KG1 (cell line): Measurements from ENCODE around the gene MFSD2B.
A peak's percentile ranks its signal among the peaks of the same experiment; 100 is the strongest.
"Not testable (repeated sequence)": the region's sequence is repeated elsewhere in the genome, so short reads cannot be mapped to it uniquely, and the experiment has no call there.

Source experiments
- DNase-seq: peaks from one replicate; lab custom pipeline; 2025; lab: John Stamatoyannopoulos, UW

MFSD2B gene

DNA sequence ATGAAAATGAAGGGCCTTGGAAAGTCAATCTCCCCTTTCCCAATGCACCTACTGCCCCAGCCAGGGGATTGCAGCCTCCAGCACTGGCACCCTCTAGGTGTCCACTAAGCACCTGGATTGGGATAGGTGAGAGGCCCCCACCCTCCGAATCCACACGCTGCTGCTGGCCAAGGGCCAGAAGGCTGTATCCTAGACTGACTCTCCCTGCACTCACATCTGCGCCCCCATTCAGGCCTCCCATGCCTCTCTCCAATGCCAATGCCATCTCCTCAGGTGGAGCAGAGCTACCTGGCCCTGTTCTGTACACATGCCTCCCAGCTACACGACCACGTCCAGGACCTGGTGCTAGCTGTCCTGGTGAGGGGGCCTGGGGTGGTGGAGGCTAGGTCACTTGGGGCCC lies 9.8 kb downstream of the MFSD2B start:
- no peak for DNase-seq

DNA sequence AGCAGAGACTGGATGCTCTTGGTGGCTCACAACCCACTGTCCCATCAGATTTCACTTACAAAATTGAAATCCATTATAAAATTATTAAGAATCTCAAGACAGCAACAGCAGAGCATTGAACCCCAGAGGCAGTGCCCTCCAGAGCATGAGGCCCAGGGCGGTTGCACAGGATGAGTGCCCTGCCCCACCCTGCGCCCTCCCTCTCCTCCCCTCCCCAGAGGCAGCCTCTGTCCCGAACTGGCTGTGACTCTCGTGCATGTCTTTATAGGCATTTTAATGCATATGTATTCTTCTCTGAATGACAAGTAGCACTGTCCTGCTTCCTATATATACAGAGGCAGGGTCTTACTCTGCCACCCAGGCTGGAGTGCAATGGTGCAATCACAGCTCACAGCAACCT lies 10.4 kb downstream of the MFSD2B start:
- no peak for DNase-seq

DNA sequence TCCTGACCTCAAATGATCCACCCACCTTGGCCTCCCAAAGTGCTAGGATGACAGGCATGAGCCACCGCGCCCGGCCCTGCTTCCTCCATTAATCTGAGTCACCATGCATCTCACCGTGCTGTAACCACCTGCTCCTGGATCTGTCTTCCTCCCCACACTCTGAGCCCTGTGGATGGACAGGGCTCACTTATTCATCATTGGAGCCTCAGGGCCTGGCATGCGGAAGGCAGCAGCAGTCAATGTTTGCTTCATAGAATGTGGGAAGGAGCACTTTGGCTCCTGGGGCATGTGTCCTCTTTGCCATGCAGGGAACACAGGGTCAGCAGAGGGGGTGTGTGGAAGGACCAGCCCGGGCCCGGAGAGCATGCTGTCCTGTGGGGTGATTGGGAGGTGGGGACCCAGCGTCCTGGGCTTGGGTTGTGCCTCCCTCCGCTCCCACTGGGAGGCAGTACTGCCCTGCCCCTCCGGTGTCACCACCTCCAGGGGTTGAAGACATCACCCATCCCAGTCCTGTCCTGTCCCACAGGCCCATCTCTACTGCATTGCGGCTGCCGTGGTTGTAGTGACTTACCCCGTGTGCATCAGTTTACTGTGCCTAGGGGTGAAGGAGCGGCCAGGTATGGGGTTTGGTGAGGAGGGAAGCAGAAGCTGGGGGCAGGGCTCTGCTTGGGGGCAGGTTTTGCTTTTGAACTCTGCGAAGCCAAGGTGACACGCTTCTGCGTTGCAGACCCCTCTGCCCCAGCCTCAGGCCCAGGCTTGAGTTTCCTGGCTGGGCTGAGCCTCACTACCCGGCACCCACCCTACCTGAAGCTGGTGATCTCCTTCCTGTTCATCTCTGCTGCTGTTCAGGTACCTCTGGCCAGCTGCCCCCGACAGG lies 11.5 kb downstream of the MFSD2B start:
- DNase-seq: no peak

DNA sequence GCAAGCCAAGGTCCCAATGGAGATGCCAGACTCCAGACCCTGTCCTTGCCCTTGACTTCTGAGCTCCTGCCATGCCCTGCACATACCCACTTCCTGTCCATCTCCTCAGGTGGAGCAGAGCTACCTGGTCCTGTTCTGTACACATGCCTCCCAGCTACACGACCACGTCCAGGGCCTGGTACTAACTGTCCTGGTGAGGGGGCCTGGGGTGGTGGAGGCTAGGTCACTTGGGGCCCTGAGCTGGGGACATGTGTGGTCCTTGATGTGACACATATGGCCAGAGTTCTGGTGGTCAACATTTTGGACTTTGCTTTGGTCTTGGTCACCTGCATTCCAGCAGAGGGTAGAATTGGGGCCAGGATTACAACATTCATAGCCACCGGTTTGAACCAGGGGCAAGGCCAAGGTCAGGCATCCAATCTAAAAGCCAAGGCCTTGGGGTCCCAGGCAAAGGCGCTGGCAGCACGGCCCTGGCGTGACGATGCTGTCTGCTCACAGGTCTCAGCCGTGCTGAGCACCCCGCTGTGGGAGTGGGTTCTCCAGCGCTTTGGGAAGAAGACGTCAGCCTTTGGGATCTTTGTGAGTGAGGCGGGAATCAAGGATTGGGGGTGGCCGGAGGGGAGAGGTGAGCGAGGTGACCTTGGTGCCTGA lies 12.6 kb downstream of the MFSD2B start:
- no peak for DNase-seq

DNA sequence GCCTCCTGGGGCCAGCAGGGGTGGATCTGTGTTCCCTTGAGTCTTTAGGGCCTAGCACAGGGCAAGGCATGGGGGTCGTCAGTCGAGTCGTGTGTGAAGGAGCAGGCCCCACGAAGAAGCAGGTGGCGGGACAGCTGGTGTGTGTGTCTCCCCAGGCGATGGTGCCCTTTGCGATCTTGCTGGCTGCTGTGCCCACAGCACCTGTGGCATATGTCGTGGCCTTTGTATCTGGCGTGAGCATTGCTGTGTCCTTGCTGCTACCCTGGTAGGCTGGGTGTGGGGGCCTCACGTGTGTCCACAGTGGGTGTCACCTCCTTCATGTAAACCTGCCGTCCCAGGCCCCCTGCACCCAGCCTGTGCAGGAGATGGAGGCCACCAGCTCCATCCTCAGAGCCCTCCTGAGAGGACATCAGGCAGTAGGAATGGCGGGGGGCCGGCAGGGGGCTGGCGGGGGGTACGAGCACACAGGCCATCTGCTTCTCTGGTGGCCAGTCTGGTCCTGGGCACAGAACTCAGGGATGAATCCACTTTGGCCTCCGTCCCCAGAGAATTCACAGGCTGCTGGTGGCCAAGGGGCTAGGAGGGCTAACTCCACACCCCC lies 13.2 kb downstream of the MFSD2B start:
- DNase-seq: no peak

DNA sequence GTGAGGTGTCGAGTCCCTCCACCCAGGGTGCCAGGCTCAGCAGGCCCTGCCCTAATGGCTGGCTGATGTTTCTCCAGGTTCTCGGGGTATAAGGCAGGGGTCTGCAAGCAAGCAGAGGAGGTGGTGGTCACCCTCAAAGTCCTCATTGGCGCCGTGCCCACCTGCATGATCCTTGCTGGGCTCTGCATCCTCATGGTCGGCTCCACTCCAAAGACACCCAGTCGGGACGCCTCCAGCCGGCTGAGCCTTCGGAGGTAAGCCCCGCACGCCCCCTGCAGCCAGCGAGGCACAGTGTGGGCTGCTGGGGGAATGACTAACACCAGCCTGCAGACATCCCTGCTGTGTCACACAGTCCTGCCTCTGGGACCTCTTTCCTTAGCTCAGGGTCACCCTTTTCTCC lies 14.1 kb downstream of the MFSD2B start:
- no peak for DNase-seq

DNA sequence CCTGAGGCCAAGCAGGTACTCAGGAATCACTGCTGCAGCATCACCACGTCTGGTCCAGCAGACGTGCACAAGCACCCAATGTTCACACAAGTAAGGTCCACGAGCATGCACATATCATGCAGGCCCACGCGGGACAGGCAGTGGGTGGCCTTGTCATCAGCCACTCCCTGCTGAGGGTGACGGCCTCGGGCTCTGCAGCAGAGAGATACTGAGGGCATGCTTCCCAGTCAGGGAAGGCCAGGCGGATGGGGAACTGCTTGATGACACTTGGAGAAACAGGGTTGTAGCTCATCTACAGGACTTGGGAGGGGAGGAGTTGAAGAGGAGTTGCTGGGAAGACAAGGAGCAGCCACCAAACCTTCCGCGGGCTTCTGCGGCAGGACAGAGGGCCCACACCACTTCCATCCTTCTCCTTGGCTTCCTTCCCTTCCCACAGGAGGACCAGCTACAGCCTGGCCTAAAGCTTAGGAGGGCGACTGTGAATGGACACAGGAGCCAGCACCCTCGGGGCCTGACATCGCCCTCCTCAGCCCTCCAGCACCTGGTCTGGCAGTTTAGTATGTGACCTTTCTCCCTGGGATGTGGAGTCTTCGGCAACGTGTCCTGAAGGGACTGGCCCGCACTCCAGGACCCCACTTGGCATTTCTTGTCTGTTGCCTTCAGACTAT lies 15.2 kb downstream of the MFSD2B start:
- DNase-seq: no peak

DNA sequence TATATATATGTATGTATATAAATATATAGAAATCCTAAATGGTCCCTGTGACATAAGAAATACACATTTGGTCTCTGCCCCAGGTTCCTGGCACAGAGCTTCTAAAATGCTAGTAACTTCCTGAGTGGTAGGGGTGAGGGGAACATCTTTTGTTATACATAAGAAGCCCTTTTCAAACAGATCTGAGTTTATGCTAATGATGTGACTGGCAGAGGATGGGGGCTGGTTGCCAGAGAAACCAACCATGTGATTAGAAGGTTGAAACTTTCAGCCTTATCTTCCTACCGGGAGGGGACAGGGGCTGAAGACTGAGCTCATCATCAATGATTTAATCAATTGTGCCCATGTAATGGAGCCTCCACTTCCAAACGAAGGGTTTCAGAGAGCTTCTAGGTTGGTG lies 16.3 kb downstream of the MFSD2B start:
- DNase-seq: no peak

DNA sequence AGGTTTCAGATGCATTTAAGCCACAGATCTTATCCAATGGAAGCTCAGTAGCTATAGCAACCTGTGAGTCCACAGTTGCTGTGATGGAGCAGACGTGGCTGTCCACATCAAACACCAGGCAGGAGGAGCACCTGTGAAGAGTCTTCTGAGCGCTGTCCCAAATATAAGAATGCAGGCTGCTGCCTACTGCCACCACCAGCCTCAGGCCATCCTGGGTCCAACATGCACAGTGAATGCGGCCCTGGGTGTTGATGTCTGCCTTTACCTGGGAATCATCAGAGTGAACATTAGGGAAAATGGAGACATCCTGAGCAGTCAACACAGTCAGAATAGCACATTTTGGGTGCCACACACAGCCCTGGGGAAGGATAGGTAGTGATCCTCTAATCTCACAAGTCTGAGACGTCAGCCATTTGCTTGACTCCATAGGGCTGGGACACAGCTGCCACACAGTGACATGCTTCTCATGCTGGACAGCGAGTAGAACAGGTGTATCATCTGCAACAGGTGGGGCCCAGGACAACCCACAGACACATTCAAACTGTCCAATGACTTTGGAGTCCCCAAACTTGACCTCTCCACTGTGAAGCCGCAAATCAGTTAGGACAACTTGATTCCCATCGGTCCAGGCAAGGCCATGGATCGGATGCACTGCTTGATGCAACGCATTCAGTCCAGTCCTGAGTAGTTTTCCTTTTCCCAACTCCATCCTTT lies 29.1 kb downstream of the MFSD2B start:
- DNase-seq: no peak

DNA sequence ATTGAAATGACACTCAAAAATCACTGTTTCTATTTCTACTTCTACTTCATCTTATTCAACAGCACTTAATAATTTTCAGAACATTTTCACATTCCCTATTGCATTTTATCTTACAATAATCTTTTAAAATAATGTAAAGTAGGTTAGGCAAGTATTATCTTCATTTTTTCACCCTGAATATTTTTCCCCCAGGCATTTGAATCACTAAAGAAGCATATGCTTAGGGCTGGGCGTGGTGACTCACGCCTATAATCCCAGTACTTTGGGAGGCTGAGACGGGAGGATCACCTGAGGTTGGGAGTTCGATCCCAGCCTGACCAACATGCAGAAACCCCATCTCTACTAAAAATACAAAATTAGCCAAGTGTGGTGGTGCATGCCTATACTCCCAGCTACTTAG lies 30.6 kb downstream of the MFSD2B start:
- no peak for DNase-seq

DNA sequence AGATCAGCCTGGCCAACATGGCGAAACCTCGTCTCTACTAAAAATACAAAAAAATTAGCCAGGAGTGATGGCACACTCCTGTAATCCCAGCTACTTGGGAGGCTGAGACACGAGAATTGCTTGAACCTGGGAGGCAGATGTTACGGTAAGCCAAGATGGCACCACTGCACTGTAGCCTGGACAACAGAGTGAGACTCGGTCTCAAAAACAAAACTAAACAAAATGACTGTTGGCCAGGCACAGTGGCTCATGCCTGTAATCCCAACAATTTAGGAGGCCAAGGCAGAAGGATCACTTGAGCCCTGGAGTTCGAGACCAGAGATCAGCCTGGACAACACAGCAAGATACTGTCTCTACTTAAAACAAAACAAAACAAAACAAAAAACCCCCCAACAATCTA lies 33.2 kb downstream of the MFSD2B start:
- not testable (repeated sequence) for DNase-seq

DNA sequence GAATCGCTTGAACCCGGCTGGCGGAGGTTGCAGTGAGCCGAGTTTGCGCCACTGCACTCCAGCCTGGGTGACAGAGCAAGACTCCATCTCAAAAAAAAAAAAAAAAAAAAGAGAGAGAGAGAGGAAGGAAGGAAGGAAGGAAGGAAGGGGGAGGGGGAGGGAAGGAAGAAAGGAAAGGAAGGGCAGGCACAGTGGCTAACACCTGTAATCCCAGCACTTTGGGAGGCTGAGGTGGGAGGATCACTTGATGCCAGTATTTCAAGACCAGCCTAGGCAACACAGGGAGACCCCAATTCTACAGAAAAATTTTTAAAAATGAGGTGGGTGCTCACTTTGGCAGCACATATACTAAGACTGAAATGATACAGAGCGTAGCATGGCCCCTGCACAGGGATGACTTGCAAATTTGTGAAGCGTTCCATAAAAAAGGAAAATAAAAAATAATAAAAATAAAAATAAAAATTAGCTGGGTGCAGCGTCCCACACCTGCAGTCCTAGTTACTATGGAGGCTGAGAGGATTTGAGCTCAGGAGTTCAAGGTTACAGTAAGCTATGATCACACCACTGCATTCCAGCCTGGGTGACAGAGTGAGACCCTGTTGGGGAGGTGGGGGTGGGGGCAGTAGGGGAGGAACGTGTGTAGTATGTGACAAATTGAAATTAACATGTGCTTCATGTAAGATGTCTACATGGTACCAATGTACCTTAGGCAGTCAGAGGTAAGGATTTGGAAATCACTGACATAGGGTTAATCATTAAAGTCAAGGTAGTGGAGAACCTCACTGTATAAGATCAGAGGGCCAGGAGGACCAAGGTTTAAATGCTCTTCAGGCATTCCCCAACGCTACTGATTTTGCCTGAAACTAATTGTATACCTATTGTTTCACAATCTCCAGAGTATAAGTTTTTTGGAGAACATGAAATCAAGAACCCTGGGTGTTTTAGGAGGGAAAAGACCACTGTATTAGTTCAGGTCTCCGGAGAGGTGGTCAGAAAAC lies 35.9 kb downstream of the MFSD2B start:
- no peak for DNase-seq

DNA sequence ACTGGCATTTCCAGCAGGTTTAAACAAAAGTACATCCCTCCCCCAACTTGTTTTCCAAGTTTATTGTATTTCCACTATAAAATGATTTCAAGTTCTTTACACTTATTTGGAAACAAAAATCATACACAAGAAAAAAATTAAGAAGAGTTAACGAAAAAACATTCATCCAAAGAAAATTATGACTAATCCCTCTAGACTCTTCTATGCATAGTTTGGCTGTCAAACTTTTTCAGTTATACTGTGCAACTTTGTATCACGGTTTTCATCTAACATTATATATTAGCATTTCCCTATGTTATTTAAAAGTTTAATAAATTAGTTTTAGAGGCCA lies 36.7 kb downstream of the MFSD2B start:
- DNase-seq: no peak

DNA sequence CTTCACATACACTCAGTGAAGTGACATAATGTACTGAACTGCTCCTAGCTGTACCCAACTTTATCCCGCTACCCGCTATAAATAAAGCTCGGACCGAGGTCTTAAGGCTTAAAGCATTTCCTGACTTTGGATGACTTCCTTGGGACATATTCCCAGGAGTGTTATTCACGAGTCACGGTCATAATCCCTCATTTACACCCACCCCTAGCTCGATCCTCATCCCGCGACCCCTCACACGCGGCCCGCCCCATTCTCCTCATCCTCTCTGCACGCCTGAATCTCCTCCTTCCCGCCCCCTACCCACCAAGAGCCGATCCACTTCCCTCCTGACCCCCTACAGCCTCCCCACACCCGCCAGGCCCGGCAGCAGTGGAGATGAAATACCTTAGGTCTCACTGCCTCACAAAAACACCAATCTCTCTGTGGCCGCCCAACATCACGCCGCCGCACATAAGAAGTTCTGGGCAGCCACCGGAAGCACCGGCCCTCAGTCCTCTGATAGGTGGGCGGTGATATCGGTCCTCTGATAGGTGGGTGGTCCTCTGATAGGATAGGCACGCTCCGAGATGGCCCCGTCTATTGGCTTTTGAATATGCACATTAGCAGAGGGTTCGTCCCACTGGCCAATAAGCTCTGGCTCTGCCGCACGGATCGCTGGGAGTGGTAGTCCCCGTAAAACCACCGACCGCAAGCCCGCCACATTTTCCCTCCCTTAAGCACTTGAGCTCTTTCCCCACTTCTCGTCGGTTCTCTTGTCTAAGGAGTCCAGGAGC lies 37.2 kb downstream of the MFSD2B start, which contains the start of gene WDCP:
Gene WDCP, minus strand, starts transcription at position 462 of the 773 bp plus-strand sequence. CDS start 7,897 bp downstream, outside the sequence.
- peak; percentile 77 for DNase-seq

DNA sequence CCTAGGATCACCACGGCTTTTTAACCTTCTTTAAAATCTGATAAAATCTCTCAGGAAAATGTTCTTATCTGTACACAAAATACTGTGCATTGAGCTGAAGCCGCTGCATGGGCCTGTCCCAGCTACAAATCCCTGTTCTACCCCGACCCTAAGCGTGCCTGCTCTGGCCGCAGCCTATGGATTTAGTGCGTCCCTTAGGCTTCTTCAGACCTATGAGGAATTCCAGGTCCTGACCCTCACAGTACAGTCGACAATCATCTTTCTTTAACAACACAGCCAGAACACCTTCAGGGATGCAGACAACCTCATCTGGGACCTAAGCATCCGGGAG lies 37.8 kb downstream of the MFSD2B start:
- DNase-seq: no peak

DNA sequence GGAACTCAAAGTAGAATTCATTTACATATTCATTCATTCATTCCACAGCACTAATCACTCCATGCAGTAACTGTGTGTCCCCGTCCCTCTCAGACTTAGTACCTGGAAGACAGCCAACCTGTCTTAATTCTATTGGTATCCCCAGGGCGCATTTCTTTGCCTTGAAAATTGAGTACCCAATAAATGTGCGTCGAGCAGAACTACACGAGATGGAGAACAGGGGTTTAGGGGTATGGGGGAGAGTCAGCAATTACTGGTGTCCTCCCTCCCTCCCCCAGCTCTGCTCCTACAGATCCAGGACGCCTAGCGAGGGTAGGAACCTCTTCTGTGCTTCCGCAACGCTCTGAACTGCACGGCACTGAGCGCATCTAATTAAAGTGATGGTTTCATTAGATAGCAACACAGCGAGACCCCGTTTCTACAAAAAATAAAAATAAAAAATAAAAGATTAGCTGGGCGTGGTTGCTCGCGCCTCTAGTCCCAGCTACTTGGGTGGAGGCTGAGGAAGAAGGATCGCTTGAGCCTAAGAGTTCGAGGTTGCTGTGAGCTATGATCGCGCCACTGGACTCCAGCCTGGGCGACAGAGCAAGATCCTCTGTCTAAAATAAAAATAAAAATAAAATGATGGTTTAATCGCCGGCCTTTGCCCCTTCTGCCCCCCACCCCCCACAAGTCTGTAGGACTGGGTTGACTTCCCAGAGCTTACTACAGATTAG lies 39.0 kb downstream of the MFSD2B start:
- no peak for DNase-seq

DNA sequence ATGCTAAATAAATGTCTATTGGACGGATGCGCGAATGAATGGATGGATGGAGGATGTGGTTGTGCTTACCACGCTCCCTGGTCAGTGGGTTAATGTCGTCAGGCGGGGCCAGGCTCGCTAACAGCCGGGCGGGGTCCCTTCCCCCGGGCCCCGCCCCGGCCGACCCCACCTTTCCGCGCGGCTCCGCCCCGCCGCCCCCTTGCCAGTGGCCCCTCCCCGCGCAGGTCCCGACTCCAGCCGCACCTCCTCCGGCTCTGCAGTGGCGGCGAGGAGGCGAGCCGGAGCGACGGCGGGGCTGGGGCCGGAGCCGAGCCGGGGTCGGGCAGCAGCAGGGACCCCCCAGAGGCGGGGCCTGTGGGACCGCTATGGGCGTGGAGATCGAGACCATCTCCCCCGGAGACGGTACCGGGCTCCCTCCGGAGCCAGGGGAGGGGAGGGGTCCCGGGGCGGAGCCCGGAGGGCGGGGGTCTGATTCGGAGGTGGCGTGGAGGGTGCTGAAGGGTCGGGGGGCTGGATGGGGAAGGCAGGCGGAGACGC lies 39.7 kb downstream of the MFSD2B start, which contains the start of gene FKBP1B:
Gene FKBP1B, plus strand, starts transcription at position 257 of the 537 bp plus-strand sequence. Its CDS starts 109 bp downstream, at position 366.
- no peak for DNase-seq

DNA sequence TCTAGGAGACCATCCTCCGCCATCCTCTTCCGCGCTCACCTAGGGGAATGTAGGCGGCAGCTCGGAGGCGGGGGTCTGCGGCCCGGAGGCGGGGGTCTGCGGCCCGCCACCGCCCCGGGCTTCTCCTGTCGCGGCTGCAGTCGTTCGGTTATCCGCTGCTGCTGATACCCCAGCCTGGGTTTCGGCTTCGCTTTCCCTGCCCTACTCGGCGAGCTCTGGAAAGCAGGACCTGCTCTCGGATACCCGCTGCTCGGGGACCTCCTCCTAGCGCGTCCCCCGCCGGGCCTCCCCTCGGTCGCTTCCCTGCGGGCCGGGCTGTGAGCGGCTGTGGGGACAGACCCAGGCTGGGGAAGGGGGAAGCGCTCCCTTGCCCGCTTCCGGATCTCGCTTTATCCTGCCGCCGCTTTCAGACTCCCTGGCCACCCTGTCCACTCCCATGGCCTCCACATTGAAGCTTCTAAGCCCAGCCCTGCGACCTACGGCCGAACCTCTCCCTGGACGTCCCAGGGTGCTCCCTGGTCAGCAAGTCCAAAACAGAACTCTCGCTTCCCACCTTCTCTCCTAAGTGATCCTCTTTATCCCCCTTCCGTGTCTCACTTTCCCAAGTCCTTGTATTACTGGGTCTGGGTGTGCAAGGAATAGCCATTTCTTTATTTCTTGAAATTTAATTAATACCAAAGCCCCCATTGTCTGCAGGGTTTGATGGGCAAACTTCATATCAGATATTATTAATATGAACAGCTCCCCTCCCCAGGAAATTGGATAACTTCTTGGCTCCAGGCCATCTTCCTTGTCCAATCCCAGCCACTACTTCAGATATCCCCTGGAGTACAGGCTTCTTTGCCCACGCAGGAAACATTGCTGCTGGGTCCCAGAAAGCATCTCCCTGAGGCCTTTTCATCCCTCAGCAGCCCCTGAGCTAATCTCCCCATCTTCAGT lies 40.4 kb downstream of the MFSD2B start:
- DNase-seq: no peak
